Stomach (tissue), 9 donors: Measurements from ENCODE around the gene CACNA2D3. TPM values are rescaled to one million over a fixed set of nuclear protein-coding genes. Genes with fewer than 3 reads are reported as not detected.

Experiments used
- DNase-seq, 2 donors: peaks; one replicate each; pipeline versions ENCODE4 v3.0.0 to v3.0.0-alpha.2; 2013 to 2019
- H3K27ac ChIP-seq, 5 donors: fragments of 200-600 bp in 4 of 5; sonication (generic) in 4 of 5; one replicate each; pipeline ENCODE4 v1.5.1; 2013 to 2019; ENCODE audit warnings: mild to moderate bottlenecking in 1 of 5, moderate library complexity in 1 of 5
- H3K27me3 ChIP-seq, 3 donors: fragments of 200-600 bp; sonication (generic); one replicate each; pipeline ENCODE4 v1.5.1; 2017 to 2019; ENCODE audit warnings: mixed run types in 1 of 3
- H3K36me3 ChIP-seq, 4 donors: fragments of 200-600 bp; sonication (generic); 1 replicate in 3 of 4; 2 replicates in 1 of 4; pipeline ENCODE4 v1.5.1; 2016 to 2019
- H3K4me1 ChIP-seq, 4 donors: fragments of 200-600 bp; sonication (generic); one replicate each; pipeline ENCODE4 v1.5.1; 2016 to 2019
- H3K4me3 ChIP-seq, 4 donors: fragments of 200-600 bp; sonication (generic) in 3 of 4; one replicate each; pipeline ENCODE4 v1.5.1; 2016 to 2019; ENCODE audit warnings: mild to moderate bottlenecking in 1 of 4
- H3K9me3 ChIP-seq, 4 donors: fragments of 200-600 bp; sonication (generic); one replicate each; pipeline ENCODE4 v1.5.1; 2016 to 2019
- EP300 ChIP-seq: sonication (generic); formaldehyde crosslinking; IDR thresholded peaks from one replicate; pipeline ENCODE4 v1.6.1; 2017; ENCODE audit warnings: antibody characterized with exemption
- POLR2A ChIP-seq, 4 donors: fragments of 450-650 bp; IDR thresholded peaks; one replicate each; pipeline ENCODE4 v1.6.1; 2016; ENCODE audit warnings: antibody characterized with exemption in 4 of 4, control low read depth in 2 of 4, mild to moderate bottlenecking in 1 of 4, moderate library complexity in 1 of 4
- POLR2AphosphoS5 ChIP-seq, 3 donors: sonication (generic); formaldehyde crosslinking; IDR thresholded peaks; one replicate each; pipeline ENCODE4 v1.6.1; 2016; ENCODE audit warnings: antibody characterized with exemption in 3 of 3
- WGBS, 5 donors: extraction: QIAGEN DNeasy Blood & Tissue Kit in 3 of 5; methylation state at CpG; one replicate each; pipeline versions ENCODE4 v1.1.5 to v1.1.7; 2013 to 2018; 5-methylcytosine and 5-hydroxymethylcytosine counted together
- intact Hi-C: fragments of 100-400 bp; cut with DNase I; formaldehyde crosslinking; loops from one replicate; pipeline ENCODE4 v1.15.1; 2023; ENCODE audit warnings: low total_unique reads
- polyA plus RNA-seq, 3 donors: library from polyadenylated mRNA; stranded (reverse); fragments of 200-250 nt; gene quantifications; one replicate each; pipeline ENCODE4 v1.2.3, GENCODE V29; 2013
- total RNA-seq, 5 donors: library from RNA; depleted of rRNA; stranded (reverse); fragments of >200 nt; gene quantifications; one replicate each; pipeline versions ENCODE4 v1.1.0 to v1.2.3, GENCODE V29; 2014 to 2016
- TF ChIP-seq, protein P1 (sequence below), 7 experiments: fragments of 450-650 bp in 4 of 7; fragments of 200-600 bp in 3 of 7; sonication (generic) in 3 of 7; IDR thresholded peaks; one replicate each; pipeline ENCODE4 v1.5.1; 2016 to 2019; ENCODE audit warnings: antibody characterized with exemption in 7 of 7, control low read depth in 2 of 7, mild to moderate bottlenecking in 1 of 7
- donor health status: healthy with polysubstance abuse.
- donor health status: Bipolar disorder and iron deficiency.
- donor health status: healthy.

CACNA2D3 gene
- total and polyA plus RNA-seq, 8 donors, result 0.56 to 54.0 (median 2.9) TPM; not detected in 1

DNA sequence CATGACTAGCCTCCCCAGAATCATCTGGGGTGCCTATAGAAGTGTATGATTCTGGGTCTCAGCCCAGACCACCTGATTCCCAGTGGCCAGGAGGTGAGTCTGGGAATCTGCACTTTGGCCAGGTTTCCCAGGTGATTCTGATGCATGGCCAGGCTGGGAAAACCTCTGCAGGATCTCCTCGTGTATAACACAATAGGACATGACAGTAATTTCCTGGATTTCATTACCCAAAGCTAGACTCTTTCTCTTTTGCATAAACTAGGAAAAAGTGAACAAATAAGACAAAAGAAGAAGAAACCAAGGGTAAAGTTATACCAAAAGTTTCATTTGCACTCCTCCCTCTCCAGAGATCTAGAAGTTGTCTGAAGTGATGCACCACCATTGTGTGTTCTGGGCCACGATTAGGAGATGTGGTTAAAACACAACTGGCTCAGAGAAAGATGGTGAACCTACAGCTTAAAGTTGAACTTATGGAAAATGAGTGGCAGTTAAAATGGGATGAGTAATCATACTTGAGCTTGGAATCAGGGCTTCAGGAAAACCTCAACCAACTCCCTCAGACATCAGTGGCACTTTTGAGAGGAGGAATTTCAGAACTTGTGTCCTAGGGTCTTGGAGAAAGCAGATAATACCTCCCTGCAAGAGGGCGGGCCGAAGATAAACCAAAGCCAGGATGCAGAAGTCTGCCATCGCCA is 914.7 kb downstream of the CACNA2D3 start:
- Histone ChIP-seq H3K27ac (no peak overlapping the region), H3K27me3 (no peaks in the 10 kb centered on the region), H3K36me3 (no peaks in the 10 kb centered on the region), H3K9me3 (no peaks in the 10 kb centered on the region), H3K4me1 (no peaks in the 10 kb centered on the region), H3K4me3 (no peak overlapping the region)
- intact Hi-C loops, result no loop called here
- TF ChIP-seq POLR2A (IDR thresholded peaks at IDR 0.05) (no peak), EP300 (no peak), POLR2AphosphoS5 (IDR thresholded peaks at IDR 0.05) (no peak)
- TF ChIP-seq, protein P1, sequence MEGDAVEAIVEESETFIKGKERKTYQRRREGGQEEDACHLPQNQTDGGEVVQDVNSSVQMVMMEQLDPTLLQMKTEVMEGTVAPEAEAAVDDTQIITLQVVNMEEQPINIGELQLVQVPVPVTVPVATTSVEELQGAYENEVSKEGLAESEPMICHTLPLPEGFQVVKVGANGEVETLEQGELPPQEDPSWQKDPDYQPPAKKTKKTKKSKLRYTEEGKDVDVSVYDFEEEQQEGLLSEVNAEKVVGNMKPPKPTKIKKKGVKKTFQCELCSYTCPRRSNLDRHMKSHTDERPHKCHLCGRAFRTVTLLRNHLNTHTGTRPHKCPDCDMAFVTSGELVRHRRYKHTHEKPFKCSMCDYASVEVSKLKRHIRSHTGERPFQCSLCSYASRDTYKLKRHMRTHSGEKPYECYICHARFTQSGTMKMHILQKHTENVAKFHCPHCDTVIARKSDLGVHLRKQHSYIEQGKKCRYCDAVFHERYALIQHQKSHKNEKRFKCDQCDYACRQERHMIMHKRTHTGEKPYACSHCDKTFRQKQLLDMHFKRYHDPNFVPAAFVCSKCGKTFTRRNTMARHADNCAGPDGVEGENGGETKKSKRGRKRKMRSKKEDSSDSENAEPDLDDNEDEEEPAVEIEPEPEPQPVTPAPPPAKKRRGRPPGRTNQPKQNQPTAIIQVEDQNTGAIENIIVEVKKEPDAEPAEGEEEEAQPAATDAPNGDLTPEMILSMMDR (IDR thresholded peaks at IDR 0.05), result no peak
- no peak for DNase-seq
- 76 to 79% (median 78%) methylated on average over 5 of the region's 5 CpGs for WGBS, 5 donors

DNA sequence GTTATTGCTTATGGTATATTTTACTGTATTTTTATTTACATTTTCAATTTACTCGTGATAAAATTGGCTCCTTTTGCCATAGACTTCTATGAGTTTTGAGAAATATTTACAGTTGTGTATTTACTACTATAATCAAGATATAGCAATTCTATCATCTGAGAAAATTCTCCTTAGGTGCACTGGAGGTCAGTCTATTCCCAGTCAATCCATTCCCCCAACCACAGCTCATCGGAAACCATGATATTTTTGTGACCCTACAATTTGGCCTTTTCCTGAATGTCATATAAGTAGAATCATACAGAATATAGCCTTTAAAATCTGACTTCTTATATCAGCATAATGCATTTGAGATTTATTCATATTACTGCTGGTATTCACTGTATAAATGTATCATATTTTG is 920.2 kb downstream of the CACNA2D3 start:
- DNase-seq, result no peak
- no peaks in the 10 kb centered on the region for H3K36me3 ChIP-seq
- H3K9me3 ChIP-seq, result no peaks in the 10 kb centered on the region
- no peak overlapping the region for H3K4me3 ChIP-seq
- H3K27ac ChIP-seq, result no peak overlapping the region
- no peaks in the 10 kb centered on the region for H3K27me3 ChIP-seq
- 63 to 78% (median 67%) methylated on average over 2 of the region's 2 CpGs for WGBS, 5 donors
- TF ChIP-seq POLR2A (IDR thresholded peaks at IDR 0.05) (no peak), POLR2AphosphoS5 (IDR thresholded peaks at IDR 0.05) (no peak), EP300 (no peak)
- TF ChIP-seq, protein P1 (IDR thresholded peaks at IDR 0.05), result no peak
- H3K4me1 ChIP-seq, result no peaks in the 10 kb centered on the region
- intact Hi-C loops, result no loop called here

DNA sequence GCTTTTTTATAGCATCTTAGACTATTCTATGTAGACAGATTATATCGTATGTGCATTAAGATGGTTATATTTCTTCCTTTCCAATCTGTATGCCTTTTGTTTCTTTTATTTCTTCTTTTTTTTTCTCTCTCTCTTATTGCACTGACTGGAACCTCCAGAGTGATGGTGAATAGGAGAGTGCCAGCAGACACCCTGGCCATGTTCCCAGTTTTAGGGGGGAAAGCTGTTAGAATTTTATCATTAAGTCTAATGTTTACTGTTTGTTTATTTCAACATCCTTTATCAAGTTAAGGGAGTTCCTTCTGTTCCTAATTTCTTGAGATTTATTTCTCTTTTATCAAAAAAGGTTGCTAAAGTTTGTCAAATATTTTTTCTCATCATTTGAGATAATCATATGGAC is 922.1 kb downstream of the CACNA2D3 start:
- no peaks in the 10 kb centered on the region for H3K9me3 ChIP-seq
- no peaks in the 10 kb centered on the region for H3K27me3 ChIP-seq
- H3K4me1 ChIP-seq, result no peaks in the 10 kb centered on the region
- H3K4me3 ChIP-seq, result no peak overlapping the region
- no peak for DNase-seq
- intact Hi-C loops, result no loop called here
- H3K36me3 ChIP-seq, result no peaks in the 10 kb centered on the region
- WGBS, 5 donors, result 65 to 92% (median 90%) methylated on average over 1 of the region's 1 CpG
- TF ChIP-seq EP300, result no peak
- no peak for TF ChIP-seq POLR2A (IDR thresholded peaks at IDR 0.05)
- TF ChIP-seq POLR2AphosphoS5 (IDR thresholded peaks at IDR 0.05), result no peak
- TF ChIP-seq, protein P1 (IDR thresholded peaks at IDR 0.05), result no peak
- no peak overlapping the region for H3K27ac ChIP-seq

DNA sequence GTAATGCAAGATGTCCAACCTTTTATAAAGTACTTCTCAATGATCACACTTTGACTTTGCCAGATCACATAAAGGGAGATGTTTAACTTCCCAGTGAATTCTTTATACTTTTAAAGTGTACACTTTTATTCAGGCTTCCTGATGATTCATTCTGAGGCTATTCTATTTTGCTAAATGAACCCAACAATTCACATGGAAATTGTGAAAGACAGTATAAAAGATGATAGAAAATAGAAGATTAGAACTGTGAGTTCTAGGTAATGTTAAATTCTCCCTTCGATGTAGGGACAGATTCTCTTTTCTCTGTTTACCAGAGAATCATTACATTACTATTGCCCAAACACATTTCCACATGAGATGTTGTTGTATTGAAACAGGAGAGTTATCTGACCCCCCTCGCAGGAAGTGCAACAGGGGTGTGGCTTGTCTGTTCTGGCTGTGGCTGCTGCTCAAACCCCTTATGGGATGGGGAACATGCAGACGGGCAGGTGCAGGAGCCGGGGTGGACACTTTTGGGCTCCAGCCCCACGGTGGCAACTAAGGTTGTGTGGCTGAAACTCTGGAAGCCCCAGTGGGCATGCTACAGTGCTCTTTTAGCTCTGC is 936.8 kb downstream of the CACNA2D3 start:
- Histone ChIP-seq H3K27me3 (no peaks in the 10 kb centered on the region), H3K9me3 (peaks cover 0 to 12% (median 8%) of the 10 kb centered on the region in 4 donors), H3K27ac (no peak overlapping the region), H3K4me3 (no peak overlapping the region), H3K4me1 (peaks cover 0 to 9% (median 0%) of the 10 kb centered on the region in 4 donors), H3K36me3 (no peaks in the 10 kb centered on the region)
- WGBS, 5 donors, result 69 to 83% (median 76%) methylated on average over 5 of the region's 5 CpGs
- intact Hi-C loops, result no loop called here
- no peak for TF ChIP-seq EP300
- TF ChIP-seq POLR2A (IDR thresholded peaks at IDR 0.05), result no peak
- no peak for TF ChIP-seq POLR2AphosphoS5 (IDR thresholded peaks at IDR 0.05)
- TF ChIP-seq, protein P1 (IDR thresholded peaks at IDR 0.05), result no peak
- DNase-seq, result no peak
